ENCODE results near the gene DCTN1. TPM values are rescaled to one million over a fixed set of nuclear protein-coding genes. Genes with fewer than 3 reads are reported as not detected.

DCTN1 gene
- 200 TPM for polyA plus RNA-seq (2013, experiment 1 of 4)
- 216 TPM for polyA plus RNA-seq (2013, experiment 2 of 4)
- polyA plus RNA-seq (2013, experiment 3 of 4), result 154 TPM
- 174 TPM for polyA plus RNA-seq (2013, experiment 4 of 4)

- Histone ChIP-seq H3K9me3 (ENCODE audit: control insufficient read depth, low read length) (no peaks in the 10 kb centered on the region), H3K27ac (ENCODE audit: insufficient read depth, low read depth, low read length, poor library complexity, severe bottlenecking) (peak within 1 kb of the TSS; percentile 27), H3K27me3 (ENCODE audit: control insufficient read depth, insufficient read depth, low read length, poor library complexity, severe bottlenecking) (no peaks in the 10 kb centered on the region), H3K4me3 (ENCODE audit: insufficient read depth, low read depth, low read length) (peak within 1 kb of the TSS; percentile 36), H3K36me3 (ENCODE audit: control insufficient read depth, insufficient read depth, low read length) (peaks cover 14% of the 10 kb centered on the region), H3K4me1 (ENCODE audit: control insufficient read depth, insufficient read depth, low read length) (peaks cover 12% of the 10 kb centered on the region)
- 17 to 20% methylated on average over 14 of the region's 14 CpGs for whole genome bisulfite sequencing, 2 experiments
These were observed at the start of gene DCTN1 for GRCh38 chr2:74379851-74380789. DCTN1 (minus strand) TSS chr2:74380311; CDS start chr2:74380037, 274 bp downstream.

GRCh38 chr2:74428675-74429074, 48.6 kb upstream of the DCTN1 start:
- Histone ChIP-seq H3K27me3 (ENCODE audit: control insufficient read depth, insufficient read depth, low read length, poor library complexity, severe bottlenecking) (no peaks in the 10 kb centered on the region), H3K36me3 (ENCODE audit: control insufficient read depth, insufficient read depth, low read length) (peaks cover 31% of the 10 kb centered on the region), H3K27ac (ENCODE audit: insufficient read depth, low read depth, low read length, poor library complexity, severe bottlenecking) (no peak overlapping the region), H3K9me3 (ENCODE audit: control insufficient read depth, low read length) (no peaks in the 10 kb centered on the region), H3K4me3 (ENCODE audit: insufficient read depth, low read depth, low read length) (no peak overlapping the region), H3K4me1 (ENCODE audit: control insufficient read depth, insufficient read depth, low read length) (no peaks in the 10 kb centered on the region)
- WGBS, 2 experiments, result 93 to 96% methylated on average over 5 of the region's 5 CpGs

GRCh38 chr2:74427551-74427950, 47.4 kb upstream of the DCTN1 start:
- Histone ChIP-seq H3K9me3 (ENCODE audit: control insufficient read depth, low read length) (no peaks in the 10 kb centered on the region), H3K4me1 (ENCODE audit: control insufficient read depth, insufficient read depth, low read length) (peaks cover 3% of the 10 kb centered on the region), H3K36me3 (ENCODE audit: control insufficient read depth, insufficient read depth, low read length) (peaks cover 28% of the 10 kb centered on the region), H3K4me3 (ENCODE audit: insufficient read depth, low read depth, low read length) (no peak overlapping the region), H3K27me3 (ENCODE audit: control insufficient read depth, insufficient read depth, low read length, poor library complexity, severe bottlenecking) (no peaks in the 10 kb centered on the region), H3K27ac (ENCODE audit: insufficient read depth, low read depth, low read length, poor library complexity, severe bottlenecking) (no peak overlapping the region)
- WGBS, 2 experiments, result 90 to 95% methylated on average over 3 of the region's 3 CpGs

GRCh38 chr2:74426181-74426758, 46.2 kb upstream of the DCTN1 start:
- Histone ChIP-seq H3K4me3 (ENCODE audit: insufficient read depth, low read depth, low read length) (no peak overlapping the region), H3K27ac (ENCODE audit: insufficient read depth, low read depth, low read length, poor library complexity, severe bottlenecking) (no peak overlapping the region), H3K27me3 (ENCODE audit: control insufficient read depth, insufficient read depth, low read length, poor library complexity, severe bottlenecking) (no peaks in the 10 kb centered on the region), H3K9me3 (ENCODE audit: control insufficient read depth, low read length) (no peaks in the 10 kb centered on the region), H3K36me3 (ENCODE audit: control insufficient read depth, insufficient read depth, low read length) (peaks cover 24% of the 10 kb centered on the region), H3K4me1 (ENCODE audit: control insufficient read depth, insufficient read depth, low read length) (peaks cover 3% of the 10 kb centered on the region)
- WGBS, 2 experiments, result 89% methylated on average over 14 of the region's 14 CpGs

- Histone ChIP-seq H3K27me3 (ENCODE audit: control insufficient read depth, insufficient read depth, low read length, poor library complexity, severe bottlenecking) (peaks cover 1% of the 10 kb centered on the region), H3K27ac (ENCODE audit: insufficient read depth, low read depth, low read length, poor library complexity, severe bottlenecking) (no peak overlapping the region), H3K4me3 (ENCODE audit: insufficient read depth, low read depth, low read length) (no peak overlapping the region), H3K9me3 (ENCODE audit: control insufficient read depth, low read length) (no peaks in the 10 kb centered on the region), H3K36me3 (ENCODE audit: control insufficient read depth, insufficient read depth, low read length) (peaks cover 24% of the 10 kb centered on the region), H3K4me1 (ENCODE audit: control insufficient read depth, insufficient read depth, low read length) (peaks cover 5% of the 10 kb centered on the region)
- WGBS, 2 experiments, result 94 to 95% methylated on average over 7 of the region's 7 CpGs
These were observed 45.4 kb upstream of the DCTN1 start for GRCh38 chr2:74425523-74425922.

- Histone ChIP-seq H3K4me1 (ENCODE audit: control insufficient read depth, insufficient read depth, low read length) (peaks cover 5% of the 10 kb centered on the region), H3K4me3 (ENCODE audit: insufficient read depth, low read depth, low read length) (no peak overlapping the region), H3K27me3 (ENCODE audit: control insufficient read depth, insufficient read depth, low read length, poor library complexity, severe bottlenecking) (peaks cover 5% of the 10 kb centered on the region), H3K27ac (ENCODE audit: insufficient read depth, low read depth, low read length, poor library complexity, severe bottlenecking) (no peak overlapping the region), H3K36me3 (ENCODE audit: control insufficient read depth, insufficient read depth, low read length) (peaks cover 24% of the 10 kb centered on the region), H3K9me3 (ENCODE audit: control insufficient read depth, low read length) (no peaks in the 10 kb centered on the region)
- WGBS, 2 experiments, result 91 to 93% methylated on average over 5 of the region's 5 CpGs
These were observed 44.9 kb upstream of the DCTN1 start for GRCh38 chr2:74424995-74425406.

GRCh38 chr2:74424139-74424992, 44.3 kb upstream of the DCTN1 start:
- H3K4me1 ChIP-seq (ENCODE audit: control insufficient read depth, insufficient read depth, low read length), result peaks cover 5% of the 10 kb centered on the region
- peaks cover 5% of the 10 kb centered on the region for H3K27me3 ChIP-seq (ENCODE audit: control insufficient read depth, insufficient read depth, low read length, poor library complexity, severe bottlenecking)
- H3K9me3 ChIP-seq (ENCODE audit: control insufficient read depth, low read length), result no peaks in the 10 kb centered on the region
- H3K4me3 ChIP-seq (ENCODE audit: insufficient read depth, low read depth, low read length), result no peak overlapping the region
- H3K36me3 ChIP-seq (ENCODE audit: control insufficient read depth, insufficient read depth, low read length), result peaks cover 24% of the 10 kb centered on the region
- no peak overlapping the region for H3K27ac ChIP-seq (ENCODE audit: insufficient read depth, low read depth, low read length, poor library complexity, severe bottlenecking)
- WGBS, 2 experiments, result 92 to 93% methylated on average over 5 of the region's 5 CpGs

- no peaks in the 10 kb centered on the region for H3K9me3 ChIP-seq (ENCODE audit: control insufficient read depth, low read length)
- H3K27me3 ChIP-seq (ENCODE audit: control insufficient read depth, insufficient read depth, low read length, poor library complexity, severe bottlenecking), result peaks cover 5% of the 10 kb centered on the region
- H3K4me1 ChIP-seq (ENCODE audit: control insufficient read depth, insufficient read depth, low read length), result peaks cover 5% of the 10 kb centered on the region
- H3K27ac ChIP-seq (ENCODE audit: insufficient read depth, low read depth, low read length, poor library complexity, severe bottlenecking), result no peak overlapping the region
- peaks cover 20% of the 10 kb centered on the region for H3K36me3 ChIP-seq (ENCODE audit: control insufficient read depth, insufficient read depth, low read length)
- no peak overlapping the region for H3K4me3 ChIP-seq (ENCODE audit: insufficient read depth, low read depth, low read length)
- WGBS, 2 experiments, result 88 to 92% methylated on average over 9 of the region's 9 CpGs
These were observed 43.4 kb upstream of the DCTN1 start for GRCh38 chr2:74423231-74424095.

- Histone ChIP-seq H3K9me3 (ENCODE audit: control insufficient read depth, low read length) (no peaks in the 10 kb centered on the region), H3K27me3 (ENCODE audit: control insufficient read depth, insufficient read depth, low read length, poor library complexity, severe bottlenecking) (peaks cover 5% of the 10 kb centered on the region), H3K36me3 (ENCODE audit: control insufficient read depth, insufficient read depth, low read length) (peaks cover 10% of the 10 kb centered on the region), H3K4me1 (ENCODE audit: control insufficient read depth, insufficient read depth, low read length) (peaks cover 5% of the 10 kb centered on the region), H3K4me3 (ENCODE audit: insufficient read depth, low read depth, low read length) (peak within 1 kb of the TSS; percentile 74), H3K27ac (ENCODE audit: insufficient read depth, low read depth, low read length, poor library complexity, severe bottlenecking) (peak within 1 kb of the TSS; percentile 72)
- WGBS, 2 experiments, result 2% methylated on average over 57 of the region's 57 CpGs
These were observed 41.2 kb upstream of the DCTN1 start, which contains the start of the genes C2orf81 and WDR54 for GRCh38 chr2:74421221-74421870. C2orf81 (minus strand) TSS chr2:74421619; CDS start chr2:74421560, 59 bp downstream. WDR54 (plus strand) TSS chr2:74421730; CDS start chr2:74422154, 424 bp downstream.

Measured in ectodermal cell (in vitro differentiated cells).